Stimulated activated CD4-positive, alpha-beta T cell treated with anti-CD3 and anti-CD28 coated beads, Interleukin-4, amount 100 ng/mL, for 24 hours (primary cell): ENCODE results near the gene MAP3K20.
"Not testable (repeated sequence)": the region's sequence is repeated elsewhere in the genome, so short reads cannot be mapped to it uniquely, and the experiment has no call there.

Experiments
- DNase-seq: peaks from one replicate; pipeline ENCODE4 v3.0.0-alpha.2; 2020

Gene MAP3K20

DNA sequence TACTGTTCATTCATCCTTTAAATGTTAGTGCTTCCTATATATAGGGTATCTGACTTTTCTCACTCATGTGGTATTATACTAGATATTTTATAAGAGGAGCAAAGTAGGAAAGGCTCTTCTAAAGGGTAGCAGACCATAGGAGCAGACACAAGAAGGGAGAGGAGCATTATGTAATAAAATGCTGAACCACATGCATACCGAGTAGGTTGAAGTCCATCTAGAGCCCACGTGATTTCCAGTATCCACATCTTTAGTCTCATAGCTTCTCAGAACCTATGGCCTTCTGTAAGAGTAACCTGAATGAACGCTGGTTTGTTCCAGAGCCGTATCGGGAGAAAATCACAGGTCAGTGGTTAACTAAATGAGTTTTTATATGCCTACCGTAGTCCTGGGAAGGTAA, 85.9 kb downstream of the MAP3K20 start:
- no peak for DNase-seq

DNA sequence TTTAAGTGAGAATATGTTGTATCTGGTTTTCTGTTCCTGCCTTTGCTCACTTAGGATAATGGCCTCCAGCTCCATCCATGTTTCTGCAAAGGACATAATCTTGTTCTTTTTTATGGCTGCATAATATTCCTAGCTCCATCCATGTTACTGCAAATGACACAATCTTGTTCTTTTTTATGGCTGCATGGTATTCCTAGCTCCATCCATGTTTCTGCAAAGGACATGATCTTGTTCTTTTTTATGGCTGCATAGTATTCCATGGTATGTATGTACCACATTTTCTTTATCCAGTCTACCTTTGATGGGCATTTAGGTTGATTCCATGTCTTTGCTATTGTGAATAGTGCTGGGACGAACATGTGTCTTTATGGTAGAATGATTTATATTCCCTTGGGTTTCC, 87.7 kb downstream of the MAP3K20 start:
- DNase-seq = not testable (repeated sequence)

DNA sequence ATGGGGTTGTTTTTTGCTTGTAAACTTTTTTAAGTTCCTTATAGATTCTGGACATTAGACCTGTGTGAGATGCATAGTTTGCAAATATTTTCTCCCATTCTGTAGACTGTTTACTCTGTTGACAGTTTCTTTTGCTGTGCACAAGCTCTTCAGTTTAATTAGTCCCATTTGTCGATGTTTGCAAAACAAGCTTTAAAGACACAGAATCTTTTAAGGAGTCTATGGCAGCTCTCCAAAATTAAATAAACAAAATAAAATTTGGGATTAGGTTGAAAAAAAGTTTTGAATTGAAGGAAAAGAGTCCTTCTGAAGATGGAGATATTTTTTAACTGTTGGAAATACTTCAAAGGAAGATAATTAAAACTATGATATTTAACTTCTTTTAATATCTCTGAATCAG, 88.8 kb downstream of the MAP3K20 start:
- no peak for DNase-seq

DNA sequence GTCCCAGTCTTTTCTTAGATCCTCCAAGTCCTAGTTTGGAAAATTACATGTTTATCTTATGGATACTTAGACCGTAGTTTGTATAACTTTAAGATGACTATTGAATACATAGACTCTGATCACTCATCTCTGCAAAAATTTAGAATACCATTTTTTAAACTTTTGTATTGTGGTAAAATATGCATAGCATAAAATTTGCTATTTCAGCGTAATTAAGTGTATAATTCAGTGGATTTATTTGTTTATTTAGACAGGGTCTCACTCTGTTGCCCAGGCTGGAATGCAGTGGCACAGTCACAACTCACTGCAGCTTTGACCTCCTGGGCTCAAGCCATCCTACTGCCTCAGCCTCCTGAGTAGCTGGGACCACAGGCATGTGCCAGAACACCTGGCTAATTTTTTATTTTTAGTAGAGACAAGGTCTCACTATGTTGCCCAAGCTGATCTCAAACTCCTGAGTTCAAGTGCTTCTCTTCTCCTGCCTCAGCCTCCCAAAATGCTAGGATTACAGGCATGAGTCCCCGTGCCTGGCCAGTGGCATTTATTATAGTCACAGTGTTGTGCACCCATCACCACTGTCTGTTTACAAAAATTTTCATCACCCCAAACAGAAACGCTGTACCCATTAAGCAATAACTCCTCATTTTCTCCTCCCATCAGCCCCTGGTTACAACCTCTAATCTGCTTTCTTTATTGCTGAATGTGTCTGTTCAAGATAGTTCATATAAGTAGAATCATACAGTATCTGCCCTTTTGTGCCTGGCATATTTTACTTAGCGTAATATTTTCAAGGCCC, 90.0 kb downstream of the MAP3K20 start:
- DNase-seq = no peak

DNA sequence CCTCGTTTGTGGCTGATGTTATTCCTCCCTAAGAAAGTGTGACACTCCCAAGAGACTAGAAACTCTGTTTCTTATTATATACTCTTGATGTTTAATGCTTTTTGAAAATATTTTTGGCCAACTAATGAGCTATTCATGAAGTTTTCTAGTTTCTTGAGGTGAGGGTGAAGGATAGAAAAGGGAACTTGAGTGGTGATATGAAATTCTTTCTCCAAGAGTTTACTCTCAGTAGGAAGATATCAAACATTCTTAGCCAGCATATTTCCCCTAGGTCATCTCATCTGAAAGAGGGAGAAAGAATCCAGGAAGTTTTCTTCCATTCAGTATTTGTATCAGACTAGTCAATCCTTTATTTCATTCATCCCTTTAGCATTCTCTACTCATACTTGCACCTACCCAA, 95.7 kb downstream of the MAP3K20 start:
- no peak for DNase-seq

DNA sequence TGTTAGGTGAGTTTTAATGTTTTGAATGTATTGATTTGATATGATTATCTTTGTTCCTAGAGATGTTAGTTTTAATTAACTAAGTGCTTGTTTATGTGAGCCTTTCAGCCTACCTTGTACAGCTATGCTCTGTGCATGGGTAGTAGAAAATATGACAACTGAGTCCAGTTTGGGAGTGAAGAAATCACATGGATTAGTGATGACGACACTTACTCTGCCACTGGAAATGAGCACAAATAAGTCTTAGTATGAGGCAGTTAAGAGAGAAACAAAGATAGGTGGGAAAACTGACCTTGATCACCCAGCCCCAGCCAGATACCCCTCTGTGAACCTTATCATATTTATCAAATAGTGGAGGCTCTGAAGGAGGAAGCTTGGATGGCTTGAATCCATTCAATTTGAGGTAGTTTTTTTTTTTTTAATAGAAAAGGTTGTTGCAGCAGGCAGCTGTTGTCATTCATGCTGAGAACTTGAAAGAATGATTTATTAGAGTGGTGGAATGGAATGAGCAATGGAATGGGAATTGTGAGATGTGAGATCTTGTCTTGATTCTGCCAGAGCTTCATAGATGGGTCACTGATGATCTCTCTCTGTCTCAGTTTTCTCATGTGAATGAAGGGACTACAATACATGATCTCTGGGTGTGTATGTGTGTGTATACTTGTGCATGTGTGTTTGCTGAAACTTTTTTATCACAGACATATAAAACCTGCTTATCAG, 96.4 kb downstream of the MAP3K20 start:
- no peak for DNase-seq

DNA sequence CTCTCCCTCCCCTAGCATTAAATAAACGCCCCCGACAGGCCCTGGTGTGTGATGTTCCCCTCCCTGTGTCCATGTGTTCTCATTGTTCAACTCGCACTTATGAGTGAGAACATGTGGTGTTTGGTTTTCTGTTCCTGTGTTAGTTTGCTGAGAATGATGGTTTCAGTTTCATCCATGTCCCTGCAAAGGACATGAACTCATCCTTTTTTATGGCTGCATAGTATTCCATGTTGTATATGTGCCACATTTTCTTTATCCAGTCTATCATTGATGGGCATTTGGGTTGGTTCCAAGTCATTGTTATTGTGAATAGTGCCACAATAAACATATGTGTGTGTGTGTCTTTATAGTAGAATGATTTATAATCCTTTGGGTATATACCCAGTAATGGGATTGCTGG, 98.7 kb downstream of the MAP3K20 start:
- not testable (repeated sequence) for DNase-seq

DNA sequence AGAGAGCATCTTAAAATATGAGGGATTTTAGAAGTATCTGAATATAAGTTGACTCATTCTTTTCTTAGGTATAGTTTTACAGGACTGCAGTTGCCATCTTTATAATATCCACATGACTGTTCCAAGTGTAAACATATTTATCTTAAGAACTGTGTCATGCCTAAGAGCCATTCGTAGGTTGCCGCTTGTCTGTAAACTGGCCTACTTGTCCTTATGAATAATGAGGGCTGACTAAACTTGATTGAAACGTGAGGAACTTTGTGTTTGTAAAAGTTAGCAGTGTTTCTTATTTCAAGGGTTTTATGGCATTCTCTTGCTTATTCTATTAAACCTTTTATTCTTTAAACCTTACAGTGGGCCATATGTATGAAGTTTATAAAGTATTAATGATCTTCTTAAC, 99.6 kb downstream of the MAP3K20 start:
- no peak for DNase-seq

DNA sequence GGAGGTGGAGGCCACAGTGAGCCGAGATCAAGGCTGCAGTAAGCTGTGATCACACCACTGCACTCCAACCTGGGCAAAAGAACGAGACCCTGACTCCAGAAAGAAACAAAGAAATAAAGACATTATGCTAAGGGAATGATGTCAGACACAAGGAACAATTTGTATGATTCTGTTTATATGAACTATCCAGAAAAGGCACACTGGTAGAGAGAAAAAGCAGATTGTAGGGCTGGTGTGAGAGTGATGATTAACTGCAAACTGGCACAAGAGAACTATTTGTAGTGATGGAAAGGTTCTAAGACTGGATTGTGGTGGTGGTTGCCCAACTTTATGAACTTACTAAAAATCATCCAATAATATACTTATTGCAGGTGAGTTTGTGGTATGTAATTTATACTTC, 106.3 kb downstream of the MAP3K20 start:
- no peak for DNase-seq

DNA sequence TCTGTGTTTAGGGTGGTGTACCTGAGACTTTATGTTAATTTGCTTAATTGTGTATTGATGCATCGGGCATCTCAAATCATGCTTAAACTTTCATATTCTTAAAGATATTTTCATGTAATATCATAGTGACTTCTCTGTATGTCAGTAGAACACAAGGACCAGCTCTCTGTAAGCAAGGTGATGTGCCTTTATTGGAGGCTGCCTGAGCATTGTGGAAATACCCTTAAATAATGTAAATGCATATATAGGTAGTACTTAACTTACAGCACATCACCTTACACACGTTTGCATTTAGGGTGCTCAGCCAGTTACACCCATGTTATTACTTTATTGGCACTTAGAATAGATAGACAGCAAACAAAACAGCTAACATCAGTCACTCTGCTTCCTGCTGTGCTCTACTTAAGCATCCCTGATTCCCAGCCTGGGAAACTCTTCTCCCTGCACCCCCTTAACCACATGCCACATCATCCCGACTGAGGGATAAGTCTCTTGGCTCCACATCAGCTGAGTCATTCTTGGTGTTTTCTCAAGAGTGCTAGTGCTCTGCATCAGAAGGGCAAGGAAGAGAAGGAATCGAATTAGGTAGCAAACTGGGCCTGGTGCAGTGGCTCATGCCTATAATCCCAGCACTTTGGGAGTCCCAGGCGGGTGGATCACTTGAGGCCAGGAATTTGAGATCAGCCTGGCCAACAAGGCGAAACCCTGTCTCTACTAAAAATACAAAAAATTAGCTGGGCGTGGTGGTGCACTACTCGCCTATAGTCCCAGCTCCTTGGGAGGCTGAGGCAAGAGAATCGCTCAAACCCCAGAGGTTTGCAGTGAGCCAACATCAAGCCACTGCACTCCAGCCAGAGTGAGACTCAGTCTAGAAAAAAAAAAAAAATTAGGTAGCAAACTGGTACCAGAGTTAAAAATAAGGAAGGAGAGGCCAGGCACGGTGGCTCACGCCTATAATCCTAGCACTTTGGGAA, 108.7 kb downstream of the MAP3K20 start:
- no peak for DNase-seq

DNA sequence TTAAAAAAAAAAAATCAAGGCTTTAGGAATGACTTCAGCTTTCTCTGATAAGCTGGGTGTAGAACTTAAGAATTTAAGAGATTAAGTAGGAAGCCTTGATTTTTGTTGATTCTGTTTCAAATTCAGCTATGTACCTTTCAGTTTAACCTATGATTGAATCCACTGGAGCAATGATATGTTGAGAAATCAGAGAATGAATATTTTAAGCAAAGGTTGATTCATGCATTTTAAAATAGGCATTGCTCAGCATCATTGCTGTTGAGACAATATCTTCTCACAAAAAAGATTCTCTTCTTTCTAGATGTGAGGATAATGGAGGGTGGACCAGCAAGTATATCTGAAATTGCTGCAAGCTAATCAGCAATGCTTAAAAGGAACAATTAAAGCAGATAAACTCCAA, 109.8 kb downstream of the MAP3K20 start:
- no peak for DNase-seq

DNA sequence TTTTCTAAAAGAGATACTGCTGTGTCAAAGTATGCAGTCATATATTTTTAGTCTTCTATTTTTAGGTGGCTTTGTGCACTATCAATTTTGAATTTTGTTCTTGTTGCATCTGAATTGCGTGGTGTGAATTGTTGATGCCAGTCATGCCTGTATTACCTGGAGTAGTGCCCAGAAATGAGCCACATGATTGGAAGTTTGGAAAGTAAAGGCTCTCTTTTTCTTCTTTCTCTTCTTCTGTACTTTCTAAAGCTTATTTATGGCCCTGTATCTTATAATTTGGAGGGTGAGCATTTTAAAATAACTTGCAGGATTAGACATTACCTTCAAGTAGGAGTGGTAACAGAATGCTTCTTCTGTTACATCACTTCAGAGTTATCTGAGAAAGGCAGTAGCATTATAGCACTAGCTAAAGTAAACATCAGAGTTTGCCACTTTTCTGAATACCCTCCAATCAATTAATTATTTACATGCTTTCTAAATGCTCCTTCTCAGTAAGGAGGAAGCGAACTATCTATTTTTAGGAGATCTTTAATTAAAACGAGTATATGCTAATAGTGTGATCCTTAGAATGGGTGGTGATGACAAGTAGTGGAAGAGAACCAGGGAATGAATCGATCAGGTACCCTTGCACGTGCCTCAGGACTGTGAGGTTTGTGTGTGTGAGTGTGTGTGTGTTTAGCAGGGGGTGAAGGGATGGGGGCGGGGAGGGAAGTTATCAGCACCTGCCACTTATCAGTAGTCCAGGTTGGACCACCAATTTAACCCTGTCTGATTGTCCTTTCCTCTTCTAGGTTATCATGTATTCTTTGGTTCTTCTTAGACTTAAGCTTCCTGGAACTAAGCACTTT, 112.5 kb downstream of the MAP3K20 start:
- DNase-seq = no peak

DNA sequence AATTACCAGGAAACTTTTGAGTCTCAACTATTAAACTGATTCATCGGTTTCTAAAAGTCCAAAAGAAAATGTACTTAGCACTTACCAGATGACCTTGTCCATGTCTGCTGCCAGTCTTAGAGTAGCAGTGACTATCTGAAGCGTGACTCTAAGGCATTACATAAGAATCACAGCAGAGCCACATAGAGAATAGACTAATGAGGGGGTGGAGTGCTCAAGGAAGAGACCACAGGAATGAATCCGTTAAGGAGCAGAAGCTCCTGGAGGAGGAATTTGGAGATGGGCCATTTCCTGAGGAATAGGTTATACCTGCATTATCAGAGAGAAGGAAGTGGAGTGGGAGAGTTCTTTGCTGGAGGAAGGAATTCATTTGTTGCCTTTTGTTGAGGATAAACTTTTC, 116.0 kb downstream of the MAP3K20 start:
- no peak for DNase-seq

DNA sequence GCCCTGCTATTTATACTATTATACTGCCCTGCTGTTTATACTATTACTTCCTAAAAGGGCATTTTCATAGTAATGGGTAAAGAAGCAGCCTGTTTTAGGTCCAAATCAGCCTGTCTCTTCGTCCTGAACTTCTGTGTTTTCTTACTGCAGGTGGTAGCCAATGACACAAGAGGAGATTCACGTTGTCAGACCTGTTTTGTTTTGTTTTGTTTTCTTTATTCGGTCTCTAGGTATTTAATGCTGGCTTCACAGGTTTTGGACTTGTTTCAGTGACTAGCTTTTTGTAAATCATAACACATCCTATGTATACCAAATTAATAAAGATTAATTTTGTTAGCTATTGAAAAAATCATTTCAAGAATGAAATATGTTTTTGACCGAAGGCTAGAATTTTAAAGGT, 116.4 kb downstream of the MAP3K20 start:
- DNase-seq = no peak

DNA sequence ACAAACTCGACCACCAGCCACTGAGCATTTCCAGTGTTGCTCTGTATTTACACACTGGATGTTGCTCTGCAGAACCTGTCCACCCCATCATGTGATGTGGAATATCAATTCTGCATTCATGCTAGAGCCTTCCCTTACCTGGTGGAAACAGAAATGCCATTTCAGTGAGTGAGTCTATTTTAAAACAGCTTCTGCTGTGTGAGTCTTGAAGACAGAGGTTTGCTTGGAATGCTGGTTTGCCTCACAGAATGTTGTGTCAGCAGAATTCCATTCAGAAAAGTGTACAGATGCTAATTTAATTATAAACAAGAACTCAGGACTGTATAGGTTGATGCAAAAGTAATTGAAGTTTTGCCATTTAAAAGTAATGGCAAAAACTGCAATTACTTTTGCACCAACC, 118.3 kb downstream of the MAP3K20 start:
- DNase-seq = no peak

DNA sequence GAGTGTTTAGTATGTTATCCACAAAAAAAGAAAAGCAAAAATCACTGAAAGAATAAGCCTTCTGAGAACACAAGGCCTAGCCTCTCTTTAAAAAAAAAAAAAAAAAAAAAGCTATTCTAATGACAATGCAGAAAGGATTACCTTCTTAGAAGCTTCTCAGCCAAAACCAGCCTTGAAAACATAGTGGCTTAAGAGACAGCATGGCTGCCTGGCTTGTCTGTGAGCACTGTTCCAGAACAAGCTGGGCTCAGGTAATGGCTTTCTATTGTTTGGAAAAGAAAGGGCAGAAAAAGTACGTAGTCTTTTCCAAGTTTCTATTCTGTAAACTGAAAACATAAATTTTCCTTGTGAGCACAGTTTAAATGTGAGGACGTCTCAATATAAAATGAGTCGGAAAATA, 119.5 kb downstream of the MAP3K20 start:
- no peak for DNase-seq

DNA sequence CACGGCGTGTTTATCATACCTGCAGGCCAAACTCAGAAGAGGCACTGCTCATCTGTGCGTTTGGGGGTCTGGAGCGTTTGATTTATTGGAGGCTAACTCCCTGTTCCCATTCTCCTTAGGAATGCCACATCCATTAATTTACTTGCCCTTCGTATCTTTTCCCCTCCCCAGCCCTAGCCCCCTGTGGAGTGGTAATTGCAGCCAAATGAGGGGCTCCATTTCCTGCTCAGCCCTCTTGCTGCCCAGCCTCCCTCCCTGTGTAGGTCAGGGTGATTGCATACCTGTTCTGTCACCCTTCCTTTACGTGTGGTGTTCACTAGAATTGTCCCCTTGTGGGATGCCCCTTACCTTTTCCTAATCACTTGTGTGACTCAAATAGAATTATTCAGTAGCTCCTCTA, 120.4 kb downstream of the MAP3K20 start:
- no peak for DNase-seq

DNA sequence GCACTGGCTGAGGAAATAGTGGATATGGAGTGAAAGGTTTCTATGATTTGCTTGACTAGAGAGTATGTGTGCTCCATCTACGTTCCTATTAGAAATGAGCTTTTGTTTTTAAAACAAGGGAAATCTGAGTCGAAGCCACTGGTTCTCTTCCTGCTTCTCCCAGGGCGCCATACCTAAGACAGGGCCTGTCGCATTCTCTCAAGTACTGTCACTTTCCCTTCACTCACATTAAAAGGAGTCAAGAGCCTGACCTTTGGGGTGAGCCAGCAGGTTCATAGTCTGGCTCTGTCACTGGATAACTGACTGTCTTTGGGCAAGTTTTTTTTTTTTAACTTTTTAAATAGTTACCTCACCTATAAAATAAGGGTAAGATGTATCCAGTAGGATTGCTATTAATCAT, 121.0 kb downstream of the MAP3K20 start:
- DNase-seq = no peak

DNA sequence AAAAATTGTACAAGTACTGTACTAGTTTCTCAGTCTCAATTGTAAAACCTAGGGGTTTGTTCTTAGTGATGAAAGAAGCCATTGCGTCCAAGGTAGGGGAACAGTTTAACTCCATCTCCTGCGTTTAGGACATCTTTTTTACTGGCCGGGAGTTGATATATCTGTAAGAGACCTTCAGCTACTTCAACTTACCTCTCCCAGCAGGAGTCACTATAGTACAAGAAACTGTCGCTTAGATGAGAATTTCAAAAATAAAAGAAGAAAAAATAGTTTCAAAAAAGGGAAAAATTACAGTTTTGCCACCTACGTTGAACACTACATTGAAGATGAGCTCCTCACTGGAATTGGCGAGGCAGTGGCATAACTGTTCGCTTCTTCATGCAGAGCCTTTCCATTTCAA, 122.7 kb downstream of the MAP3K20 start:
- DNase-seq = no peak

DNA sequence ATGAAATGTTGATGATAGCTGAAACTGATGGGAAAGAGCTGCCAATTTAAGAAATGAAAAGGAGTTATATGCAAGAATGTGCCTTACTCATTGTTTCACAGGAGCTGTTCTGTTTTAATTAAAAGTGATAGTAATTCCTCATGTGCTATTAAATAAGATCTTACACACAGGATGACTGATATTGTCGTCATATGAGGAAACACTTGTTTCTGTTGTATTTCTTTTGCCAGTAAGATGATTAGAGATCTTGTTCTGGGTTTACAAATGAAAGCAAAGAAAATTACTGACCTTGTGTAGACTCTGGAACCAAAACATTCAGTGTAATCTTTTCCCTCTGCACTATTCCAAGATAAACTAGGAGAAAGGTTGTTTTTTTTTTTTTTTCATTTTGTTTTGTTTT, 123.6 kb downstream of the MAP3K20 start:
- DNase-seq = no peak

DNA sequence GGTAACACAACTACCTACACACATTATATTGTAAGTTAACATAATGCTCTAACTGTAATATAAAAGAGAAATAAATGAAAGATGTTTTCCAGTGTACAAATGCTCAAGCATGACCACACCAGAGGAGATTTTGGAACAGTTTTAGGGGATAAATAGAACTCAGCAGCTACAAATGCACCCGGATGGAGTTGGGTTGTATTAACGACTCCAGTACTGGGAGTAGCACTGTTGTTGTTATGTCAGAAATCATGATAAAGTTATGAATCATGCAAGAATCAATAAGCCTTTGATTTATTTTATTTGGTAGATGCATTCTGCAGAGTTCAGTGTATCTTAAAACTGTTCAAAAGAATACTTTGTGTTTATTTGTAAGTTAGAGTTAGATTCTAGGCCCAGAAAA, 126.9 kb downstream of the MAP3K20 start:
- no peak for DNase-seq

DNA sequence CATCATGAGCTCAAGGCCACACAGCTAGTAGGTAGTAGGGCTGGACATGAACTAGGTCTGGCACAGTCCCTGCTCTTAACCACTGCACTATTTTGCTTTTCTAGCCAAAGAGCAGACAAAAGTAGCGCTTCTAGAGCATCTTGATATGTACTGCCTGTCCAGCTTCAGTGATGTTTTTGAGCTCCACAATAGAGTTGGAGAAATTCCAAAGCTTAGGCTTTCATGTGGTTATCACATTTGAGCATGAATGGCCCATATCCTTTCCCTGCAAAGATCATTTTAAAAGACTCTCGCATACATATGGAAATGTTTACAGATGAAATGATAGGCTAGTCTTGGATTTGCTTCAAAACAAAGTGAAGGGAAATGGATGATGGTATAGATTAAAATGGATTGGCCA, 128.7 kb downstream of the MAP3K20 start:
- DNase-seq = no peak

DNA sequence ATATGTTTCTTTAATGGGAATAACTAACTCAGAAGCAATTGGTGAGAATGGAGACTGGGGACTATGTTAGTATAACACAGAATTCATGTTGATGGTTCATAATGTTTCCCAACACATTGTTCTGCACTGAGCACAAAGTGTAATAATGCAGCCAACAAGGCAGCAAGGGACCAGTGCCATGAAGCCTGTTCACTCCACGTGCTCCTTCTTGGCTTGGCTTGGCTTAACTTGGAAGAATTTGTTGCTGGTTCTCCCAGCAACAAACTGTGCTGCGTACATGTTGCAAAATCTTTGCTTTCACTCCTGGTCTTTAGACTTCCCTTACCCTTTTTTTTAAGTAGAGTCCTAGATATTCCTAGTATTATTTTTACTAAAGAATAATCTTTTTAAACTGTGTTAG, 129.7 kb downstream of the MAP3K20 start:
- no peak for DNase-seq
